VCaP (cell line): ENCODE data around the gene ERO1A.

Experiments
- H3K27ac ChIP-seq: fragments of 450-650 bp; 2 replicates; pipeline ENCODE4 v1.5.1; 2017
- TF ChIP-seq, protein P1 (sequence below): fragments of 450-650 bp; conservative IDR thresholded peaks from 2 replicates; pipeline ENCODE4 v1.5.1; 2017; ENCODE audit warnings: mild to moderate bottlenecking, moderate library complexity

Gene ERO1A

DNA sequence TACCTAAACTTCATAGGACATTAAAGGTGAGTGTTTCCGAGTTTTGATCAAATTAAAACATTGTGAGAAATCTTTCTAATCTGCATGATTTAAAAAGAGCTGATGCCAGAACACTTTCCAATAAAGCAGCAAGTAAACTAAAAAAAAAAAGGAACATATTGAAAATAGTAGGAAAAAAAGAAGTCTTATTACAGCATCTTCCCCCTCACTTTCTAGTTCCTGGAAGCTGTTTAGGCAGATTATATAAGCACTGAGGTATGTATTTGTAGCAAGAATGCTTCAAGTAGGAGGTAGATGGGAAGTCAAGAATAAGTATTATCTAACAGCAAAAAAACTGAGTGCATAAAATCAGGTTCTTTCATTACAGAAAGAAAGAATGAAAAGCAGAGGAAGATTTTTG, 45.8 kb downstream of the ERO1A start:
- H3K27ac ChIP-seq, result peak overlapping the region; percentile 33
- TF ChIP-seq, protein P1, sequence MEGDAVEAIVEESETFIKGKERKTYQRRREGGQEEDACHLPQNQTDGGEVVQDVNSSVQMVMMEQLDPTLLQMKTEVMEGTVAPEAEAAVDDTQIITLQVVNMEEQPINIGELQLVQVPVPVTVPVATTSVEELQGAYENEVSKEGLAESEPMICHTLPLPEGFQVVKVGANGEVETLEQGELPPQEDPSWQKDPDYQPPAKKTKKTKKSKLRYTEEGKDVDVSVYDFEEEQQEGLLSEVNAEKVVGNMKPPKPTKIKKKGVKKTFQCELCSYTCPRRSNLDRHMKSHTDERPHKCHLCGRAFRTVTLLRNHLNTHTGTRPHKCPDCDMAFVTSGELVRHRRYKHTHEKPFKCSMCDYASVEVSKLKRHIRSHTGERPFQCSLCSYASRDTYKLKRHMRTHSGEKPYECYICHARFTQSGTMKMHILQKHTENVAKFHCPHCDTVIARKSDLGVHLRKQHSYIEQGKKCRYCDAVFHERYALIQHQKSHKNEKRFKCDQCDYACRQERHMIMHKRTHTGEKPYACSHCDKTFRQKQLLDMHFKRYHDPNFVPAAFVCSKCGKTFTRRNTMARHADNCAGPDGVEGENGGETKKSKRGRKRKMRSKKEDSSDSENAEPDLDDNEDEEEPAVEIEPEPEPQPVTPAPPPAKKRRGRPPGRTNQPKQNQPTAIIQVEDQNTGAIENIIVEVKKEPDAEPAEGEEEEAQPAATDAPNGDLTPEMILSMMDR, result no peak

DNA sequence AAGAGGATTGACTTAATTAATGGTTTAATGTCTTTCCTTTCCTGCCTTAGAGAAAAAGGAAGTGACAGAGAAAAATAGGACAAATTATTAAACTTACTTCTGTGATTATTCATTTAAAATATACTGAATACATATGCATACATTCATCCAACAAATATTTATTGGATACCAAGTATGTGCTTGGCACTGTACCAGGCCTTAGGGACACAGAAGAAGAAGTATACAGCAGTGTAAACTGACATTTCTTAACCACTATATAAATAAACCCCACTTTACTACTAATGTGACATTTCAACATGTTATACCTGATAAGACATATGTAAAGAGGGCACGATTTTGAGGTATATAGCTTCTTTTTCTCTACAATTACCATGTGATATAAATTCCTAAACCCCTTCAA, 53.6 kb downstream of the ERO1A start:
- TF ChIP-seq, protein P1, result no peak
- H3K27ac ChIP-seq, result no peak overlapping the region

DNA sequence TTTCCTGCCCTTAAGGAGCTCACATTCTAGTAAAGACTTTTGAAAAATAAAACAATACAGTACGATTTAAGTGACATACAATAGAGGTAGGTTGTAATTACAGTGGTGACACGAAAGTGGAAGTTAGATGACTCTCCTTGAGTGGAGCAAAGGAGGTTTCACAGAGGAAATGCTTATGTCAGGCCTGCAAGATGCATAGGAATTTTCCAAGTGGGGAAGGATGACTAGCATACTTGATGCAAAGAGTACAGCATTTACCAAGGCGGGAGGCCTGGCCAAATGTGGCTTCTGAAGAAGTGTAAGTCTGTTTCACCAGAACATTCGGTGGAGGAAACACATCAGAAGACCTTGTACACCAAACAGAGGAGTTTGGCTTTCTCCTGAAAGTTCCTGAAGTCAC, 55.2 kb downstream of the ERO1A start:
- TF ChIP-seq, protein P1, result no peak
- no peak overlapping the region for H3K27ac ChIP-seq

DNA sequence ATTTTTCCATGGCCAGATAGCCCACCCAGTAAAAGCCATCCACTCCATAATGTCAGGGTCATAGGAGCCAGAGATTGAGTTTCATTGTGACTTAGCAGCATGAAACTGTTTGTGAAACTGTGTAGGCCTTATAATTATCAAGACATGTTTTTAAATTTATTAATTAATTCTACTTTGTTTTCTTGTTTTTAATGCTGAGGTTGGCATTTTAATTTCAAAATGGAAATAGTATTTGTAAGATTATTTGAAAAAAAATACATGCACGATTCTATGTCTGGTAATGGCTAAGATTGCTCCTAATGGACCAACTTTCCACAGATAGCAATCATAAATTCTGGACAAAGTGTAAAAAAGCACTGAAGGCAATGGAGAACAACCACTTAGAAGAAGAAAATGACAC, 75.7 kb downstream of the ERO1A start:
- H3K27ac ChIP-seq, result no peak overlapping the region
- TF ChIP-seq, protein P1, result no peak

DNA sequence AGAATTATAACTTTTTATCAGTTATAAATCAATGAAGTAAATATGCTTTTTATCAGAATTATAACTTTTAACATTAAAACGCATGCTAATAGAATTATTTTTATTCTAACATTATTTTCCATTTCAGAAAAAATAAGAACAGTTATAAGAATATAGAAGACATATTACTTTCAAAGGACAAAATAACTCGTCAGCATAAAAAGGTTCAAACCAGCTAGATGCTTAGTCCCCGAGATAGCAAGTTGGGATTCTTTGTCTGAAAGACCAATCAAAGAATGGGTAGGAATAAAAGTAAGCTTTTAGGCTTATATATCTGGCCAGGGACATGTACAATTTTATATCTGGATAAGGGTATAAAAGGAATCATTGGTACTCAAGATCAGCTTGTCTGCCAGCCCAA, 76.8 kb downstream of the ERO1A start:
- TF ChIP-seq, protein P1, result no peak

DNA sequence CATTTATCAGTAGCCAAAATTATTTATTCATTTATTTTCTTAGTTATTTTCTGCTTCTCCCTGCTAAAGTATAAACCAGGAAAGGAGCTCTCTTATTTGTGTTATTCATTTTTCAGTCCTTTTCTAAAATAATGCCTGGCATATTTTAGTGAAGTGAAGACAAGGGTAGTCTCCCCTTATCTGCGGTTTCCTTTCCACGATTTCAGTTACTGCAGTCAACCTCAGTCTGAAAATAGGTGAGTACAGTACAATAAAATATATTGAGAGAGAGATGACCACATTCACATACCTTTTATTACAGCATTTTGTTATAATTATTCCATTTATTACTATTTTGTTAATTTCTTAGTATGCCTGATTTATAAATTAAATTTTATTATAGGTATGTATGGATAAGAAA, 85.2 kb downstream of the ERO1A start:
- TF ChIP-seq, protein P1, result no peak
- no peak overlapping the region for H3K27ac ChIP-seq

More for the DNA sequence above, 76.8 kb downstream of the ERO1A start:
- no peak overlapping the region for H3K27ac ChIP-seq

DNA sequence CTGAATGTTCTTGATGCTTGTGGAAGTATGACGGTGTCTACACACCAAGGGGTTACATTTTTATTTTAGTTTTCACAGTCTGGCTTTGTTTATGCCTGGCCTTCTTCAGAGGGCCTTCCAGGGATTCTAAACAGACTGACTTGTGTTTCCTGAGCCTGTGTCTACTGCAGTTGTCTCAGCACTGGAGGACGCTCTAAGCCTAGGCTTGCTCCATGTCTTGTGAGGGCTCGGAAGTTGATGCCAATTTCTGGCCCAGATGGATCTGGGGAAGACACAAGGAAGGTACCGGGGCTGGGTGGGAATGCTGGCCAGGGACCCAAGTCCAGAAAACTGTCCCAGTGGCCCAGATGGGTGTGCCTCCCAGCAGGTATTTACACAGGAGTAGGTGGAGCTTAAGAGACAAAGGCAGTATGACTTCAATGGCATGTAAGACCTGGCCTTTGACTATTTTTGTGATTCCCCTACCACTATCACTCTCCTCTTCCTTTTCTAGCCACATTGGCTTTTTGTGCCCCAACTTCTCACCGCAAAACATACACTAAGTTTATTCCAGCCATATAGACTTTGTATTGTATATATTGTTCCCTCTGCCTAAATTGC, 85.8 kb downstream of the ERO1A start:
- no peak overlapping the region for H3K27ac ChIP-seq
- TF ChIP-seq, protein P1, result no peak
